ENCODE measurements around the gene ATP2A3. TPM values are rescaled to one million over a fixed set of nuclear protein-coding genes. Genes with fewer than 3 reads are reported as not detected.

The ATP2A3 gene
- total and polyA plus RNA-seq, 2 donors (not counting 3 experiments of a cell fraction or from before 2014, with no cell fraction given), result 0.37 to 0.55 TPM

- no peak overlapping the region for H2AFZ ChIP-seq (ENCODE audit: low read depth, low read length)
- H3K36me3 ChIP-seq (ENCODE audit: control insufficient read depth in 2 of 2, extremely low read depth in 1 of 2, insufficient read depth in 2 of 2, low read length in 2 of 2), result no peaks in the 10 kb centered on the region
- H3K9ac ChIP-seq (replicated peaks; ENCODE audit: extremely low read depth, insufficient read depth, low read length), result peak overlapping the region; percentile 20
- no peaks in the 10 kb centered on the region for H4K20me1 ChIP-seq (replicated peaks; ENCODE audit: control insufficient read depth, extremely low read depth, insufficient read depth, low read length)
- no peak overlapping the region for H3K4me3 ChIP-seq (replicated peaks in 1 of 3; ENCODE audit: insufficient read depth in 1 of 3, low read depth in 1 of 3, low read length in 3 of 3)
- H3K79me2 ChIP-seq (ENCODE audit: control insufficient read depth, insufficient read depth, low read length), result peaks cover 21% of the 10 kb centered on the region
- H3K4me2 ChIP-seq (ENCODE audit: insufficient read depth, low read length), result no peak overlapping the region
- ChIA-PET POLR2A (no interaction called here), CTCF (interaction anchor here (0.6 to 9.2 kb wide), 7 partner anchors 23 to 152 kb away, joined by 3 to 82 read pairs (median 5); partner anchors contain the start of gene NCBP3)
- H3K9me3 ChIP-seq (replicated peaks; ENCODE audit: control insufficient read depth, insufficient read depth, low read length), result no peaks in the 10 kb centered on the region
- no peaks in the 10 kb centered on the region for H3K9me1 ChIP-seq (replicated peaks; ENCODE audit: control insufficient read depth, extremely low read depth, insufficient read depth, low read length)
- peak; percentile 18 for FAIRE-seq
- H3K27me3 ChIP-seq (ENCODE audit: control insufficient read depth in 2 of 2, insufficient read depth in 2 of 2, low read length in 2 of 2), result no peaks in the 10 kb centered on the region
- DNase-seq (ENCODE audit: low read depth, low spot score), result no peak
- H3K4me1 ChIP-seq (ENCODE audit: control insufficient read depth, extremely low read depth, insufficient read depth, low read length), result peaks cover 70% of the 10 kb centered on the region
- no TSS peak for BruUV-seq (replicated peaks)
- dilution Hi-C loops (cut with MboI; ENCODE audit: extremely low pct_ligation_motif_present, low sequenced_read_pairs), result no loop called here
- intact Hi-C loops (cut with micrococcal nuclease), result no loop called here
- H3K27ac ChIP-seq (ENCODE audit: insufficient read depth, low read depth, low read length), result peak overlapping the region; percentile 72
- no peak for TF ChIP-seq GATA2 (IDR thresholded peaks at IDR 0.05; ENCODE audit: insufficient read depth, insufficient read length, low read depth, low read length)
- TF ChIP-seq JUN (IDR thresholded peaks at IDR 0.05; ENCODE audit: borderline replicate concordance, insufficient read depth, insufficient read length, low read depth), result no peak
- TF ChIP-seq POLR2AphosphoS5 (IDR thresholded peaks at IDR 0.05; ENCODE audit: insufficient read depth, low read depth, low read length), result no peak
- no peak for TF ChIP-seq FOS (IDR thresholded peaks at IDR 0.05; ENCODE audit: borderline replicate concordance, insufficient read depth, low read length)
These were observed 74.8 kb downstream of the ATP2A3 start for GRCh38 chr17:3889325-3890012.

- ChIA-PET CTCF (no interaction called here), POLR2A (no interaction called here)
- Histone ChIP-seq H3K36me3 (ENCODE audit: control insufficient read depth in 2 of 2, extremely low read depth in 1 of 2, insufficient read depth in 2 of 2, low read length in 2 of 2) (no peaks in the 10 kb centered on the region), H3K79me2 (ENCODE audit: control insufficient read depth, insufficient read depth, low read length) (peaks cover 21% of the 10 kb centered on the region), H3K4me3 (replicated peaks in 1 of 3; ENCODE audit: insufficient read depth in 1 of 3, low read depth in 1 of 3, low read length in 3 of 3) (no peak overlapping the region), H3K9me3 (replicated peaks; ENCODE audit: control insufficient read depth, insufficient read depth, low read length) (no peaks in the 10 kb centered on the region), H4K20me1 (replicated peaks; ENCODE audit: control insufficient read depth, extremely low read depth, insufficient read depth, low read length) (no peaks in the 10 kb centered on the region), H3K4me2 (ENCODE audit: insufficient read depth, low read length) (no peak overlapping the region), H3K27ac (ENCODE audit: insufficient read depth, low read depth, low read length) (peak overlapping the region; percentile 72), H3K4me1 (ENCODE audit: control insufficient read depth, extremely low read depth, insufficient read depth, low read length) (peaks cover 62% of the 10 kb centered on the region), H3K9me1 (replicated peaks; ENCODE audit: control insufficient read depth, extremely low read depth, insufficient read depth, low read length) (no peaks in the 10 kb centered on the region), H3K9ac (replicated peaks; ENCODE audit: extremely low read depth, insufficient read depth, low read length) (peak overlapping the region; percentile 26), H3K27me3 (ENCODE audit: control insufficient read depth in 2 of 2, insufficient read depth in 2 of 2, low read length in 2 of 2) (no peaks in the 10 kb centered on the region), H2AFZ (ENCODE audit: low read depth, low read length) (no peak overlapping the region)
- no peak for TF ChIP-seq EZH2 (IDR thresholded peaks at IDR 0.05; ENCODE audit: borderline replicate concordance, low read depth, low read length, severe bottlenecking)
- TF ChIP-seq GATA2 (IDR thresholded peaks at IDR 0.05; ENCODE audit: insufficient read depth, insufficient read length, low read depth, low read length), result no peak
- no peak for TF ChIP-seq POLR2A (IDR thresholded peaks at IDR 0.05; ENCODE audit: low read depth, low read length)
- peak; percentile 1 for TF ChIP-seq MAX (IDR thresholded peaks at IDR 0.05; ENCODE audit: insufficient read depth, insufficient read length)
- TF ChIP-seq JUN (IDR thresholded peaks at IDR 0.05; ENCODE audit: borderline replicate concordance, insufficient read depth, insufficient read length, low read depth), result no peak
- TF ChIP-seq POLR2AphosphoS5 (IDR thresholded peaks at IDR 0.05; ENCODE audit: insufficient read depth, low read depth, low read length), result peak; percentile 21
- TF ChIP-seq, protein P1, sequence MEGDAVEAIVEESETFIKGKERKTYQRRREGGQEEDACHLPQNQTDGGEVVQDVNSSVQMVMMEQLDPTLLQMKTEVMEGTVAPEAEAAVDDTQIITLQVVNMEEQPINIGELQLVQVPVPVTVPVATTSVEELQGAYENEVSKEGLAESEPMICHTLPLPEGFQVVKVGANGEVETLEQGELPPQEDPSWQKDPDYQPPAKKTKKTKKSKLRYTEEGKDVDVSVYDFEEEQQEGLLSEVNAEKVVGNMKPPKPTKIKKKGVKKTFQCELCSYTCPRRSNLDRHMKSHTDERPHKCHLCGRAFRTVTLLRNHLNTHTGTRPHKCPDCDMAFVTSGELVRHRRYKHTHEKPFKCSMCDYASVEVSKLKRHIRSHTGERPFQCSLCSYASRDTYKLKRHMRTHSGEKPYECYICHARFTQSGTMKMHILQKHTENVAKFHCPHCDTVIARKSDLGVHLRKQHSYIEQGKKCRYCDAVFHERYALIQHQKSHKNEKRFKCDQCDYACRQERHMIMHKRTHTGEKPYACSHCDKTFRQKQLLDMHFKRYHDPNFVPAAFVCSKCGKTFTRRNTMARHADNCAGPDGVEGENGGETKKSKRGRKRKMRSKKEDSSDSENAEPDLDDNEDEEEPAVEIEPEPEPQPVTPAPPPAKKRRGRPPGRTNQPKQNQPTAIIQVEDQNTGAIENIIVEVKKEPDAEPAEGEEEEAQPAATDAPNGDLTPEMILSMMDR (IDR thresholded peaks at IDR 0.05; ENCODE audit: extremely low read depth in 1 of 2, insufficient read depth in 1 of 2, low read depth in 1 of 2, low read length in 2 of 2), result no peak
- TF ChIP-seq MYC (IDR thresholded peaks at IDR 0.05; ENCODE audit: low read depth, low read length), result no peak
- FAIRE-seq (peak; percentile 46), DNase-seq (ENCODE audit: low read depth, low spot score) (peak; percentile 80)
- intact Hi-C loops (cut with micrococcal nuclease), result no loop called here
- BruUV-seq (replicated peaks), result TSS peak; percentile 74
- dilution Hi-C loops (cut with MboI; ENCODE audit: extremely low pct_ligation_motif_present, low sequenced_read_pairs), result no loop called here
These were observed 75.7 kb downstream of the ATP2A3 start for GRCh38 chr17:3888343-3889171.
